ENCODE measurements around the gene CEP112. TPM values are rescaled to one million over a fixed set of nuclear protein-coding genes. Genes with fewer than 3 reads are reported as not detected.
"Not testable (repeated sequence)": the region's sequence is repeated elsewhere in the genome, so short reads cannot be mapped to it uniquely, and the experiment has no call there.

The CEP112 gene
- total RNA-seq, 1 experiment from 2014 or later, result 6.1 TPM

GRCh38 chr17:65684631-65685030 lies 507.3 kb downstream of the CEP112 start (continued):
- TF ChIP-seq ATF6 (CRISPR knock-in tag; IDR thresholded peaks at IDR 0.05), result no peak
- TF ChIP-seq ZMAT4 (CRISPR knock-in tag; IDR thresholded peaks at IDR 0.05), result no peak
- TF ChIP-seq FOXK1 (CRISPR knock-in tag; IDR thresholded peaks at IDR 0.05), result no peak
- no peak for TF ChIP-seq ZNF281 (CRISPR knock-in tag; IDR thresholded peaks at IDR 0.05)
- TF ChIP-seq GABPB1 (CRISPR knock-in tag; IDR thresholded peaks at IDR 0.05), result no peak

GRCh38 chr17:65683428-65683827 lies 508.5 kb downstream of the CEP112 start:
- Mint-ChIP-seq H3K9me3 (0 out of 2 replicates have a peak, but pooled peaks cover 4% of the 10 kb centered on the region), H3K4me1 (peaks cover 6% of the 10 kb centered on the region; the same call in 1 of the 2 replicates), H3K4me3 (no peak overlapping the region), H3K27ac (no peak overlapping the region), H3K27me3 (ENCODE audit: low read depth) (peaks cover 13% of the 10 kb centered on the region), H3K36me3 (no peaks in the 10 kb centered on the region)
- POLR2A ChIA-PET, result no interaction called here
- CTCF ChIA-PET, result interaction anchor here (0.5 kb wide), 1 partner anchor 1033 kb away, joined by 3 read pairs; no protein-coding TSS in a partner anchor
- no peak for DNase-seq (ENCODE audit: low spot score)
- ATAC-seq, result peak; percentile 71
- TF ChIP-seq NFYB (CRISPR knock-in tag; conservative IDR thresholded peaks at IDR 0.05; ENCODE audit: low read depth) (no peak), CBFB (CRISPR knock-in tag; IDR thresholded peaks at IDR 0.05; ENCODE audit: low read depth) (no peak), ETV6 (CRISPR knock-in tag; IDR thresholded peaks at IDR 0.05) (peak; percentile 50; the same call in 1 of the 2 replicates), SMAD3 (CRISPR knock-in tag; IDR thresholded peaks at IDR 0.05; ENCODE audit: borderline replicate concordance) (no peak), SP1 (CRISPR knock-in tag; conservative IDR thresholded peaks at IDR 0.05) (no peak), ATF3 (CRISPR knock-in tag; conservative IDR thresholded peaks at IDR 0.05) (no peak)

GRCh38 chr17:65681763-65682162 lies 510.2 kb downstream of the CEP112 start:
- ATAC-seq; H3K4me1 Mint-ChIP-seq; H3K27ac Mint-ChIP-seq; H3K4me3 Mint-ChIP-seq; H3K9me3 Mint-ChIP-seq; POLR2A ChIA-PET; DNase-seq (ENCODE audit: low spot score); CTCF ChIA-PET; H3K36me3 Mint-ChIP-seq: not testable (repeated sequence)
- H3K27me3 Mint-ChIP-seq (ENCODE audit: low read depth), result peaks cover 13% of the 10 kb centered on the region

- ChIA-PET POLR2A (no interaction called here), CTCF (interaction anchor here (0.6 kb wide), 1 partner anchor 42 kb away, joined by 5 read pairs; no protein-coding TSS in a partner anchor)
- no peak overlapping the region for H3K4me3 Mint-ChIP-seq
- ATAC-seq (no peak), DNase-seq (ENCODE audit: low spot score) (no peak)
- peaks cover 6% of the 10 kb centered on the region; the same call in 1 of the 2 replicates for H3K4me1 Mint-ChIP-seq
- no peak overlapping the region for H3K27ac Mint-ChIP-seq
- H3K36me3 Mint-ChIP-seq, result no peaks in the 10 kb centered on the region
- H3K27me3 Mint-ChIP-seq (ENCODE audit: low read depth), result peaks cover 13% of the 10 kb centered on the region
- H3K9me3 Mint-ChIP-seq, result peaks cover 8% of the 10 kb centered on the region; the same call in 1 of the 2 replicates
- no peak for TF ChIP-seq OVOL2 (CRISPR knock-in tag; IDR thresholded peaks at IDR 0.05; ENCODE audit: borderline replicate concordance)
- no peak for TF ChIP-seq IRF1 (CRISPR knock-in tag; IDR thresholded peaks at IDR 0.05)
- no peak for TF ChIP-seq ARID4B (CRISPR knock-in tag; IDR thresholded peaks at IDR 0.05; ENCODE audit: borderline replicate concordance)
- no peak for TF ChIP-seq MYBL2 (CRISPR knock-in tag; IDR thresholded peaks at IDR 0.05)
- no peak for TF ChIP-seq PREB (CRISPR knock-in tag; IDR thresholded peaks at IDR 0.05; ENCODE audit: borderline replicate concordance)
These were observed 512.6 kb downstream of the CEP112 start for GRCh38 chr17:65679165-65679845.

All from WTC11 (cell line).